HG03280 (cell line): ENCODE measurements around the gene OPN5.

Experiments used
- ATAC-seq: cut with Tn5 transposase; IDR thresholded peaks from one replicate; pipeline ENCODE4 v1.9.1; 2021; ENCODE audit warnings: mild to moderate bottlenecking, moderate library complexity; ENCODE audit not compliant: unreplicated experiment

The OPN5 gene

DNA sequence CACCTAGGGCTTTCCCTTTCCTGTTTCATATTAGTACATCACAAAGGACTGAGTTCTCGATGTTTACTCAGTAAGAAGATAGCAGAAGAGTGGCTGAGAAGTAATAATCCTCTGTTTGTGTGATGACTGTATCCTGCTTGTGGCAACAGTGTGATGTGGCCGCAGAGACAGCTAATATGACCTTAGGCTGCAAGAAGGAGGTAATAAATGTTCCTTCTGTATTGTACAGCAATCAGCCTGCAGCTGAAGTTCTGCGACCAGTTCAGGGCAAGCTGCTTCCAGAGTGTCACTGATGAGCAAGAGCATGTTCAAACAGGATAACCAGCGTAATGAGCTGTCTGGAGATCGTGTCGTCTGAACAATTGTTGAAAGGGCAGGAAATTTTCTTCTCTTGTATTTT is 70.9 kb downstream of the OPN5 start:
- no peak for ATAC-seq

DNA sequence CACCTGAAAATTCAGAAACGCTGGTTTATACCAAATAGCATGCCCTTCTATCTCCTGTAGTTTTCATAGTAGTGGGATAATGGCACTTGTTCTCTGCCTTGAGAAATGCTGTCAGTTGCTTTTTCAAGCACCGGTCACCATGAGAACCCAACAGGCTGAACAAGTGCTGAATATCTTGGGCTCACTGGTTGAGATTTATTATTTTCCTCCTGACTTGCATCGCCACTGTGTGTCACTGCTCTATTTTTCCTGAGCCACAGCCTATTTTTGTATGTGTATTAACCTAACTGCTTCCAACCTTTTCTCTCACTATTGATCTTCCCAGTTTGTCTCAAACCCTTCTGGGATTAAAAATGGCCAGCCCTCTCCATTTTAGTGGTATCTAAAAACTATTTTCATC is 71.9 kb downstream of the OPN5 start:
- no peak for ATAC-seq

DNA sequence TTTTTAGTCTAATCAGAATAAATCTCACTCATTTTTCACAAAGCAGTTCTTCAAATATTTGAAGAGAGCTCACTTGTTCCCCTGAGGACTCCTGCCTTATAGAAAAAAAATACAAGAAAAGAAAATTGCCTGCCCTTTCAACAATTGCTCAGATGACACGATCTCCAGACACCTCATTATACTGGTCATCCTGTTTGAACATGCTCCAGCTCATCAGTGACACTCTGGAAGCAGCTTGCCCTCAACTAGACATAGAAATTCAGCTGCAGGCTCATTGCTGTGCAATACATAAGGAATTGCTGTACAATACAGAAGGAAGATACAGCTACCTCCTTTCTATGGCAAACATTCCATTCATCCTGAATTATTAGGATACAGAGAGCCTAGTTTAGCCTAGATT is 73.1 kb downstream of the OPN5 start:
- no peak for ATAC-seq

DNA sequence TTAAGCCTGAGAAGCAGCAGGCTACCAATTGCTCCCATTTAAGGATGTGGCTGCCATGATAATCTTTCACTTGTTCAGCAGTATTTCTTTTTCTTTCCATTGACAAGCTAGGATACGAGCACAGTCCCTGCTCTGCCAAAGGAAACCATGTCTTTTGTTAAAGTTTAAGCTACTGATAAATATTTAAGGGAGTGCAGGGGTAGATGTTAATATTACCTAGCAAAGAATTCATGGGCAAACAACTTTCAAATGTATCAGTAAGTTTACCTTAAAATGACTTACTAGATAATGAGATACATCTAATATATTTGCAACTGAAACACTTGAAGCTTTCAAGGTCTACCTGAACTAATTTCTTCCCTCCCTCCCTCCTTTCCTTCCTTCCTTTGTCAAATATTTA is 77.3 kb downstream of the OPN5 start:
- ATAC-seq: no peak

DNA sequence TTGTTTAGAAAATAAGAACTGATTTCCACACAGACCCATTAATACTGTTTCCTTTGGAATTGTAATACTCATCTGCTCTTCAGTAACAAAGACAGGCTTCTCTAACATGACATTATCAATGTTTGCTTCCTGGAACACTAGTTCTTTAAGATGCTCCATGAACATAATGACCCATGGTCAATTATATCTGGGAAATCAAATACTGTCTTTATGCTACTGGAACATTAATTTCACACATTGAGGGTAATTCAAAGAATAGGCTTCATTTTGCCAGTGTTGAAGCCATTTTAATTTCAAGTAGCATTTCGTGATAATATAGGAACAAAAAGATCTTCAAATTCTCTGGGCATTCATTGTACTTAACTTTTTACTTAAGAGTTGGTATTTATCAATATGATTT is 80.9 kb downstream of the OPN5 start:
- no peak for ATAC-seq

DNA sequence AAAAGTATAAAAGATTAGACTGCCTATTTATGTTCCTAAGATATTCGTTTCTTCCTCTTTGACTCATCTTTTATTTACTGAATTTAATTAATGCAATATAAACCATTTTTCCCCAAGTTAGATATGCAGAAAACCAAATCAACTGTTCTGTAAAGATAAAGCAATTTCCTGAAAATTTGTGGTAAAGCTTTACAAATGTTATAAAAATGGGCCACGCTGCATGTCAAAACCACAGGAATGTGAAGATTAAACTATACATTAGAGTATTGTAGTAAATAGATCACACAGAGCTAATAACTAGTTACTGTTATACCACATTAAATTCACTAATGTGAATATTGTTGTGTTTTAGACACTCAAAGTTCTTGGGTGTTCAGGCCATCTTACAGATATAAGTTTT is 83.4 kb downstream of the OPN5 start:
- ATAC-seq: no peak

DNA sequence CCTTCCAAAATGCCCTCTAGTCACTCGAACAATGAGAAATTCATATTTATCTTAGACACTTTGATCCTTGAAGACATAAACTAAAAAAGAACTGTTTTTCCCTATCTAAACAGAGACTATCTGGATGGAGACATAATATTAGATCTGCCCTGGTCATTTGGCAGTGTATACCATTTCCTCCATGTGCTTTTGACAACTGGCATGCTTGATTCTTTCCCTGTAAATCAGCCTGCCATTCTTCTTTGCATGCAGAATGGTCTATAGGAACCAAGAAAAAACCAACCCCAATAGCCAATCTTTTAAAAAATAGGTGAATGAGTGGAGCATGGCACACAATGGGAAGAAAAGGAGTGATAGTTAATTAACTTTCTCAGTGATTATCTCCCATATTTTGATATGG is 93.8 kb downstream of the OPN5 start:
- no peak for ATAC-seq
